ENCODE data around the gene DPF3. TPM values are rescaled to one million over a fixed set of nuclear protein-coding genes. Genes with fewer than 3 reads are reported as not detected.

The DPF3 gene
- total RNA-seq, 3 donors from 2014 or later: 9.3 to 21.9 (median 10.9) TPM

- H3K4me1 ChIP-seq (ENCODE audit: low read depth): peaks cover 27% of the 10 kb centered on the region
- TF ChIP-seq CTCF (IDR thresholded peaks at IDR 0.05): no peak
- H3K9me3 ChIP-seq: no peaks in the 10 kb centered on the region
- intact Hi-C loops (cut with DNase I, micrococcal nuclease): no loop called here
- DNase-seq (no peak), ATAC-seq (no peak)
- H3K4me3 ChIP-seq: no peak overlapping the region
- no peaks in the 10 kb centered on the region for H3K36me3 ChIP-seq (ENCODE audit: low read depth)
Measured at GRCh38 chr14:72833174-72833573, 60.7 kb downstream of the DPF3 start.

- Histone ChIP-seq H3K9me3 (no peaks in the 10 kb centered on the region), H3K36me3 (ENCODE audit: low read depth) (no peaks in the 10 kb centered on the region), H3K4me1 (ENCODE audit: low read depth) (peaks cover 29% of the 10 kb centered on the region), H3K4me3 (no peak overlapping the region)
- ATAC-seq: peak; percentile 83
- no peak for TF ChIP-seq CTCF (IDR thresholded peaks at IDR 0.05)
- intact Hi-C loops (cut with DNase I, micrococcal nuclease): no loop called here
- peak; percentile 80 to 95 (median 81) for DNase-seq
Measured at GRCh38 chr14:72830786-72831594, 62.9 kb downstream of the DPF3 start.

GRCh38 chr14:72830356-72830755 is 63.5 kb downstream of the DPF3 start:
- DNase-seq (peak in 1 of 3 donors; percentile 29), ATAC-seq (peak; percentile 18)
- Histone ChIP-seq H3K36me3 (ENCODE audit: low read depth) (no peaks in the 10 kb centered on the region), H3K4me3 (no peak overlapping the region), H3K9me3 (no peaks in the 10 kb centered on the region), H3K4me1 (ENCODE audit: low read depth) (peaks cover 29% of the 10 kb centered on the region)
- TF ChIP-seq CTCF (IDR thresholded peaks at IDR 0.05): no peak
- intact Hi-C loops (cut with DNase I, micrococcal nuclease): no loop called here

GRCh38 chr14:72828604-72829003 is 65.3 kb downstream of the DPF3 start:
- no peak for TF ChIP-seq CTCF (IDR thresholded peaks at IDR 0.05)
- intact Hi-C loops (cut with DNase I, micrococcal nuclease): no loop called here
- Histone ChIP-seq H3K9me3 (no peaks in the 10 kb centered on the region), H3K36me3 (ENCODE audit: low read depth) (no peaks in the 10 kb centered on the region), H3K4me1 (ENCODE audit: low read depth) (peaks cover 29% of the 10 kb centered on the region), H3K4me3 (no peak overlapping the region)
- DNase-seq (peak in 2 of 3 donors; percentile 56 to 82), ATAC-seq (peak; percentile 86)

GRCh38 chr14:72826039-72826438 is 67.9 kb downstream of the DPF3 start:
- no peak for ATAC-seq
- DNase-seq: no peak
- H3K9me3 ChIP-seq: no peaks in the 10 kb centered on the region
- no peak overlapping the region for H3K4me3 ChIP-seq
- TF ChIP-seq CTCF (IDR thresholded peaks at IDR 0.05): no peak
- peaks cover 23% of the 10 kb centered on the region for H3K4me1 ChIP-seq (ENCODE audit: low read depth)
- no peaks in the 10 kb centered on the region for H3K36me3 ChIP-seq (ENCODE audit: low read depth)
- intact Hi-C loops (cut with DNase I, micrococcal nuclease): no loop called here
